Caco-2 (cell line): ENCODE measurements around the gene MC1R. TPM values are rescaled to one million over a fixed set of nuclear protein-coding genes. Genes with fewer than 3 reads are reported as not detected.
"Not testable (repeated sequence)": the region's sequence is repeated elsewhere in the genome, so short reads cannot be mapped to it uniquely, and the experiment has no call there.

Source experiments
- BruUV-seq: library from RNA; stranded (reverse); fragments of 400-500 nt; replicated peaks from 2 replicates; lab custom pipeline; 2021; lab: Mats Ljungman, UMichigan
- CTCF ChIA-PET: fragments of 300-600 bp; sonication (Branson Sonifier 250); formaldehyde crosslinking; loops from one replicate; lab custom pipeline; 2022; ENCODE audit warnings: antibody characterized with exemption; lab: Charles Lee
- POLR2A ChIA-PET: fragments of 300-600 bp; sonication (Branson Sonifier 250); formaldehyde crosslinking; loops from one replicate; lab custom pipeline; 2022; ENCODE audit warnings: antibody characterized with exemption; lab: Charles Lee
- DNase-seq, 2 experiments: peaks; one replicate each; pipeline versions ENCODE4 v3.0.0 to v3.0.0-alpha.2; 2020 to 2022
- H3K27me3 ChIP-seq: replicated peaks from 2 replicates; pipeline ENCODE4 v1.6.0; 2011; ENCODE audit warnings: low read length; ENCODE audit not compliant: control insufficient read depth, insufficient read depth
- H3K36me3 ChIP-seq: 2 replicates; pipeline ENCODE4 v1.5.1; 2011; ENCODE audit warnings: low read length; ENCODE audit not compliant: control insufficient read depth, insufficient read depth
- H3K4me1 ChIP-seq: fragments of 250-450 bp; sonication (Bioruptor Pico); 2 replicates; pipeline ENCODE4 v1.5.1; 2020; ENCODE audit warnings: mild to moderate bottlenecking
- H3K4me3 ChIP-seq: 2 replicates; pipeline ENCODE4 v1.5.1; 2011; ENCODE audit warnings: low read depth, mild to moderate bottlenecking, control low read depth, low read length
- H3K9me3 ChIP-seq: fragments of 250-450 bp; sonication (Bioruptor Pico); 2 replicates; pipeline ENCODE4 v1.5.1; 2020; ENCODE audit warnings: mild to moderate bottlenecking, moderate library complexity
- H3K27ac Mint-ChIP-seq: one replicate; pipeline ENCODE4 v1.8.0; 2022; ENCODE audit warnings: mixed read lengths; ENCODE audit not compliant: unreplicated experiment
- H3K27me3 Mint-ChIP-seq: one replicate; pipeline ENCODE4 v1.8.0; 2022; ENCODE audit warnings: mixed read lengths; ENCODE audit not compliant: insufficient read depth, unreplicated experiment
- H3K36me3 Mint-ChIP-seq: one replicate; pipeline ENCODE4 v1.8.0; 2022; ENCODE audit warnings: mild to moderate bottlenecking, mixed read lengths; ENCODE audit not compliant: insufficient read depth, unreplicated experiment
- H3K4me1 Mint-ChIP-seq: one replicate; pipeline ENCODE4 v1.8.0; 2022; ENCODE audit warnings: low read depth, mixed read lengths; ENCODE audit not compliant: unreplicated experiment
- H3K4me3 Mint-ChIP-seq: one replicate; pipeline ENCODE4 v1.8.0; 2022; ENCODE audit warnings: mild to moderate bottlenecking, moderate library complexity, mixed read lengths; ENCODE audit not compliant: unreplicated experiment
- H3K9me3 Mint-ChIP-seq: one replicate; pipeline ENCODE4 v1.8.0; 2022; ENCODE audit warnings: mixed read lengths; ENCODE audit not compliant: unreplicated experiment
- CTCF ChIP-seq, 2 experiments: fragments of 200-600 bp in 1 of 2; IDR thresholded peaks; 1 replicate in 1 of 2; 2 replicates in 1 of 2; pipeline versions ENCODE4 v1.5.1 to v1.8.0; 2011 to 2022; ENCODE audit warnings: antibody characterized with exemption in 1 of 2, control low read depth in 1 of 2, inconsistent platforms in 1 of 2, low read depth in 1 of 2, low read length in 1 of 2, mild to moderate bottlenecking in 1 of 2, moderate library complexity in 1 of 2; ENCODE audit not compliant: insufficient read depth in 1 of 2, severe bottlenecking in 1 of 2, unreplicated experiment in 1 of 2
- intact Hi-C: fragments of 100-400 bp; cut with micrococcal nuclease; formaldehyde crosslinking; loops from one replicate; pipeline ENCODE4 v1.10.0; 2022; ENCODE audit not compliant: unreplicated experiment
- total RNA-seq: library from RNA; stranded (reverse); gene quantifications from 2 replicates; pipeline ENCODE4 v1.2.3, GENCODE V29; 2022

MC1R gene
- total RNA-seq, 1 experiment from 2014 or later: 6.5 TPM

DNA sequence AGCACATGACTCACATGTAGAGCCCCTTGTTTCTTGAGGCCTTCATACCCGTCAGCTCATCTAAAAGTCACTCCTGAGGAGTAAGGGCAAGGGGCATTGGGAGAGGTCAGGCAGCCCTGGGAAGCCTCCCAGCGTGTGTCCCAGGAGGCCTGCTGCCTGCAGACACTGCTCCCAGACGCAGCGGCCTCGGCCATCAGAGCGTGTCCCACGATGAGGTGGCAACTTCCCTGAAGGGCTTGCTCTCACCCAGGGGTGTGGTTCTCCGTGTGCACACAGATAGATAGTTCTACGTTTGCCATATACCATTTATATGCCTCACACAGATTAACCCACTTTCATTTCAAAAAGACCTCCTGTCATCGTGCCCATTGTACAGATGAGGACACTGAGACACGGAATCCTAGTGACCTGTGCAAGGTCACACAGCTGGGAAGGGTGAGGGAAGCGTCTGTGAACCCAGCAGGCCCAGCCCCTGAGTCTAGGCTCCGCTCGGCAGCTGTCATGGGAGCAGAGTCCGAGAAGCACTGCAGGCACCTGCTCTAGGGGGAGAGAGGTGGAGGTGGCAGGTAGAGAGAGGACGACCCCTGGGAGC, 12.7 kb downstream of the MC1R start:
- H3K27me3 ChIP-seq: no peaks in the 10 kb centered on the region
- no peak overlapping the region for H3K4me3 ChIP-seq
- POLR2A ChIA-PET: no interaction called here
- Mint-ChIP-seq H3K4me3 (no peak overlapping the region), H3K36me3 (peaks cover 23% of the 10 kb centered on the region), H3K27ac (no peak overlapping the region), H3K27me3 (no peaks in the 10 kb centered on the region), H3K9me3 (no peaks in the 10 kb centered on the region), H3K4me1 (no peaks in the 10 kb centered on the region)
- no peaks in the 10 kb centered on the region for H3K9me3 ChIP-seq
- H3K36me3 ChIP-seq: no peaks in the 10 kb centered on the region
- CTCF ChIA-PET: no interaction called here
- intact Hi-C loops: no loop called here
- no TSS peak for BruUV-seq
- DNase-seq: no peak
- H3K4me1 ChIP-seq: no peaks in the 10 kb centered on the region
- no peak for TF ChIP-seq CTCF (IDR thresholded peaks at IDR 0.05; ENCODE audit: insufficient read depth in 1 of 2, low read depth in 1 of 2, low read length in 1 of 2, severe bottlenecking in 1 of 2, unreplicated experiment in 1 of 2)

DNA sequence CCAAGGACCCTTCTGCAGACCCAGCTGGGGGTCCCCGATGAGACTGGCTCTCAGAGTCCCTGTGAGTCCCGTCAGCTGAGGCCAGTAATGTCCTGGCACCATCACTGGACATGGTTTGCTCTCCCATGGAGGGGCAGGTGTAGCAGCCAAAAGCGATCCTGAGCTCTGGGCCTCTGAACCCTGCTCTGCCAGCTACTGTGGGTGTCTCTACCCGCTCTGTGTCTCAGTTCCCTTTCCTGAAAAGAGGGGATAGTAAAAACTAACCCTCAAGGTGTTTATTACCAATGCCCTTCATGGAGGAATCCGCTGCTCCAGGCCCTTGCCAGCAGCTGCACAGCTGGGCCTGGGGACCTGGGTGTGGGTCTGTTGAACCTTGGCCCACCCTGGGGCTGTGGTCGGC, 13.3 kb downstream of the MC1R start:
- Histone ChIP-seq H3K27me3 (no peaks in the 10 kb centered on the region), H3K9me3 (no peaks in the 10 kb centered on the region), H3K4me3 (no peak overlapping the region), H3K4me1 (no peaks in the 10 kb centered on the region), H3K36me3 (no peaks in the 10 kb centered on the region)
- H3K4me3 Mint-ChIP-seq: no peak overlapping the region
- no peaks in the 10 kb centered on the region for H3K4me1 Mint-ChIP-seq
- no peak for TF ChIP-seq CTCF (IDR thresholded peaks at IDR 0.05; ENCODE audit: insufficient read depth in 1 of 2, low read depth in 1 of 2, low read length in 1 of 2, severe bottlenecking in 1 of 2, unreplicated experiment in 1 of 2)
- no peak for DNase-seq
- ChIA-PET POLR2A (no interaction called here), CTCF (no interaction called here)
- BruUV-seq: no TSS peak
- no peaks in the 10 kb centered on the region for H3K27me3 Mint-ChIP-seq
- H3K27ac Mint-ChIP-seq: no peak overlapping the region
- no peaks in the 10 kb centered on the region for H3K9me3 Mint-ChIP-seq
- H3K36me3 Mint-ChIP-seq: peaks cover 23% of the 10 kb centered on the region
- intact Hi-C loops: no loop called here

GRCh38 chr16:89934019-89934418, 15.4 kb downstream of the MC1R start:
- H3K4me1 ChIP-seq, H3K27ac Mint-ChIP-seq, CTCF ChIA-PET, H3K27me3 ChIP-seq, BruUV-seq, H3K9me3 Mint-ChIP-seq, DNase-seq, H3K4me3 ChIP-seq, POLR2A ChIA-PET, H3K27me3 Mint-ChIP-seq, H3K36me3 ChIP-seq, H3K4me3 Mint-ChIP-seq, intact Hi-C loops, H3K9me3 ChIP-seq: not testable (repeated sequence)
- H3K36me3 Mint-ChIP-seq: peaks cover 23% of the 10 kb centered on the region
- peaks cover 15% of the 10 kb centered on the region for H3K4me1 Mint-ChIP-seq
